NCI-H1092 (cell line): ENCODE results near the gene CACNA1G.

ENCODE experiments used
- DNase-seq: peaks from one replicate; lab custom pipeline; 2025; lab: John Stamatoyannopoulos, UW

The CACNA1G gene

GRCh38 chr17:50533720-50534148, 26.8 kb upstream of the CACNA1G start:
- peak; percentile 53 for DNase-seq

- DNase-seq = no peak
Measured at GRCh38 chr17:50534222-50534978, 26.1 kb upstream of the CACNA1G start.

GRCh38 chr17:50534979-50535326, 25.6 kb upstream of the CACNA1G start:
- no peak for DNase-seq

DNA sequence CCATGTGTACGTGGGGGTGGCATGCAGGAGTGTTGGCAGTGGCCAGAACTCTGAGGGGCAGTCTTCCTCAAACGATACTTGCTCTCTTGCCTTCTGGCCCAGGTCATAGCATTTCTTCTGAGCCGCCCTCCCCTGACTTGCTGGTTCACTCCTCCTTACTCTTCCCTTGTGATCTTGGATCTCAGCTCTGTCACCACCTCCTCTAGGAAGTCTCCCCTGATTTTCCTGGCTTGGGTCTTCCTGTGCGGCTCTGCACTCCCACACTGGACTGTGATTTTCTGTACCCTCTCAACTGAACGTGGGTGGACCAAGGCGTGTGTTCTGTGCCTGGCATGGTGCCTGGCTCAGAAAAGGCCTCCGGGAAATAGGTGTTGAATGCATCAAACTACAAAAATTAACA, 25.1 kb upstream of the CACNA1G start:
- no peak for DNase-seq

DNA sequence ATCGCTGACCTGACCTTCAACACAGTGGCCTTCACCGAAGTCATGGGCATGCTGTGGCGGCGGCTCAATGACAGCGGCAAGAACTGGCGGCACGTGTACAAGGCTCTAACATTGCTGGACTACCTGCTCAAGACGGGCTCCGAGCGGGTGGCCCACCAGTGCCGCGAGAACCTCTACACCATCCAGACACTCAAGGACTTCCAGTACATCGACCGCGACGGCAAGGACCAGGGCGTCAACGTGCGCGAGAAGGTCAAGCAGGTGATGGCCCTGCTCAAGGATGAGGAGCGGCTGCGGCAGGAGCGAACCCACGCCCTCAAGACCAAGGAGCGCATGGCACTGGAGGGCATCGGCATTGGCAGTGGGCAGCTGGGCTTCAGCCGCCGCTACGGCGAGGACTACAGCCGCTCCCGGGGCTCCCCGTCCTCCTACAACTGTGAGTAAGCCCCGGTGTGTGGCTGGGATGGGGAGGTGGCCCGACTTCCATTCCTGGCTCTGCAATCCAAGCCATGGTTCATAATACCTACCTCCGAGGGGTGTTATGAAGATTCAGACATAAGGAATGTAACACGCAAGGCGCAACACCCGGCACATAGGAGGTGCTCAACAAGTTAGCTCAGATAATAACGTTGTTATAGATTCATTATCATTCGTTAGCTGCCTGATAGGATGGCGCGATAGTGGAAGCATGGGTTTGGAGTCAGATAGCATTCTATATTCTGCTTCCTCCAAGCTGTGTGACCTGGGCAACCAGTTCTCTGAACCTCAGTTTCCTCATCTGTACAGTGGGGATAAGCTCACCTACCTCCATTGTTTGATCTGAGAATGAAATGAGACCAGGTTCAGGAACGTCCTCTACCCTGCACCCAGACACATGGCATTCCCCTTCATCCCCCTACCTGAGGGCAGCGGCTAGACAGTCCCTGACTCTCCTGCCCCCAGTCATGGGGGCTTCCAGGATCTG, 23.6 kb upstream of the CACNA1G start:
- DNase-seq = no peak

DNA sequence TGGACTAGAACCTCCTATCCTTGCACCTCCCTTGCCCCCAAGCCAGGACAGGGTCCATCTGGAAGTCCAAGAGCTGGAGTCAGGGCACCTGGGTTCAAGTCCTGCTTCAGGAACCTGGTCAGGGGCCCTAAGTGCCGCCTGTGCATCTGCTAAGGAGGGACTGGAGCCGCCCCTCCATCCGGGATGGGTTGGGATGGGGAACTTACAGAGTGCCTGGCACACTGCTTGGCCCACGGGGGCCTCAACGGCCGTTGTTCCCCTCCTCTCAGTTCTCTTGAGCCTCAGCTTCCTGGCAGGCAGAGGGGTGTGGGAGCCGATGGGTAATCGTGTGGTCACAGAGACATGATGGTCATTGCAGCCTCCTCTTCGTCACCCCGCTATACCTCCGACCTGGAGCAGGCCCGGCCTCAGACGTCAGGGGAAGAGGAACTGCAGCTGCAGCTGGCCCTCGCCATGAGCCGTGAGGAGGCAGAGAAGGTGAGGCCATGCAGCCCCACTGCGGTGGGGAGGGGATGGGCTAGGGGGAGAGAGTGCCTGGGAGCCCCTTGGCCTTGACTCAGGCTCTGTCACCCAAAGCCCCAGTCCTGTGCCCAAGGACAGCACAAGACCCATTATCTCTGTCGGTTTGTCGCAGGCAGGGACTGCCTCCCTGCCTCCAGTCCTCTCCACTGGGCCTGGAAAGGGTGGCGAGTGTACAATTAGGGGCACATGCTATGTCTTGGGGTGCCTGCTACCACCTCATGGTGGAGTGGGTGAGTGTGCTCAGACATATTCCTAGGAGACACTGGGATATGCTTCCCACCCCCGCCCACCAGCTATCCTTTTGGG, 22.6 kb upstream of the CACNA1G start:
- no peak for DNase-seq

GRCh38 chr17:50538549-50539410, 21.7 kb upstream of the CACNA1G start:
- no peak for DNase-seq

DNA sequence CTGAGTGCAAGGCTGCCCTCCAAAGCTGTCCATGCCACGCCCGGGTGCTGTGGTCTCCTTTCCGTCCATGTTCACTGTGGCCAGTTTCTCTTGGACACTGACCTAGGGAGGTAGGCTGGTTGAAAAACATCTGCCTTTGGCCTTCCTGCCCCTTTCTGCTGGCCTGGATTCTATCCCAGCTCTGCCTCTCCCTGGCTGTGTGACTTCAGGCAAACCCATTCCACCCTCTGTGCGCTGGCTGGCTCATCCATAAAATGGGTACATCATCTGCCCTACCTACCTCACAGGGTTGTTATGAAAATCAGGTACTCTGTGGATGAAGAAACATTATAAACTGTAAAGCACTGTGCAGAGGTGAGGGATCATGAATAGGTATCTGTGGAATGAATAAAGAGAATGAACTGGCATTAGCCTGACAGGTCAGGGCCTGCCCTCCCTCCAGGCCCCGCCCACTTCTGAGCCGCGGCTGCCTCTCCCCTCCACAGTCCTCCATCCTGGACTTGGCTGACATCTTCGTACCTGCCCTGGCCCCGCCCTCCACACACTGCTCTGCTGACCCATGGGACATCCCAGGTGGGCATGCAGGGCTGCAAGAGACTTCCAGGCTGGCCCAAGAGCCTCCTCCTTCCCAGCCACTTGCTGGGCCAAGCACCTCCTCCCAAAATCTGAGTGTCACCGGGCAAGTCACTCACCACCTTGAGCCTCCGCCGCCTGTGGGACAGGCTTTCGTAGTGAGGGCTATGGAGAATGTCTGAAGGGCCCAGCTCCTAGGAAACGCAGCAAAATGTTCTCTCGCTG, 20.6 kb upstream of the CACNA1G start:
- no peak for DNase-seq

DNA sequence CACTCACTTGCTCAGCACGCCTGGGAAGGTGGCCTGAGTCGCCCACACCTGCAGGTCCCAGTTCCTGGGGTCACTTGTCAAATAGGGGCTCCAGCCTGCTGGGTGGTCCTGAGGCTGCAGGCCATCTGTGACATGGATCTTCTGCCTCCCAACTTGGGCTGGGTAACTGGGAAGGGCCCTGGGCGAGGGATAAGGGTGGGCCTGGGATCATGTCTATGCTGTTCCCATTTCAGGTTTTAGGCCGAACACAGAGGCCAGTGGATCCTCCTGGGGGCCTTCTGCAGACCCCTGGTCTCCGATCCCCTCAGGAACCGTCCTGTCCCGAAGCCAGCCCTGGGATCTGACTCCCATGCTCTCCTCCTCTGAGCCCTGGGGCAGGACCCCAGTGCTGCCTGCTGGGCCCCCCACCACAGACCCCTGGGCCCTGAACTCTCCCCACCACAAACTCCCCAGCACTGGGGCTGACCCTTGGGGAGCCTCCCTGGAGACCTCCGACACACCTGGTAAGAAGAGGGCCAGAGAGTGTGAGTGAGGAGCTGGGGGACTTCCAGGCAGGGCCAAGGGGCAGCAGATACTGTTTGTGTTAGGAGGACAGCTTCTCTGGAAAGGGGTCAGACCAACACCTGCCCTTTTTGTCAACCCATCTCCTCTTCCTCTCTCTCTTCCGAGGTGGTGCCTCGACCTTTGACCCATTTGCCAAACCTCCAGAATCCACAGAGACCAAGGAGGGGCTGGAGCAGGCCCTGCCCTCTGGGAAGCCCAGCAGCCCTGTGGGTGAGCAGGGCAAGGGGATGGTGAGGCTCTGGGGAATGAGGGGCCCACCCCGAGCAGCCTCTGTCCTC, 19.7 kb upstream of the CACNA1G start:
- no peak for DNase-seq

DNA sequence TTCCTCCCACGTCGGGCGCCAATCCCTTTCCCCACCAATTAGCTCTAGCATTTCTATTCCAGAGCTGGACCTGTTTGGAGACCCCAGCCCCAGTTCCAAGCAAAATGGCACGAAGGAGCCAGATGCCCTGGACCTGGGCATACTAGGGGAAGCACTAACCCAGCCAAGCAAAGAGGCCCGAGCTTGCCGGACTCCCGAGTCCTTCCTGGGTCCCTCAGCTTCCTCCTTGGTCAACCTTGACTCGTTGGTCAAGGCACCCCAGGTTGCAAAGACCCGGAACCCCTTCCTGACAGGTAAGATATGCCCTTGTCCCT, 19.2 kb upstream of the CACNA1G start:
- no peak for DNase-seq

GRCh38 chr17:50541716-50542688, 18.5 kb upstream of the CACNA1G start:
- DNase-seq = peak; percentile 45

- DNase-seq = no peak
Measured at GRCh38 chr17:50542795-50543774, 17.4 kb upstream of the CACNA1G start.

GRCh38 chr17:50544516-50544915, 16.0 kb upstream of the CACNA1G start:
- DNase-seq = no peak

DNA sequence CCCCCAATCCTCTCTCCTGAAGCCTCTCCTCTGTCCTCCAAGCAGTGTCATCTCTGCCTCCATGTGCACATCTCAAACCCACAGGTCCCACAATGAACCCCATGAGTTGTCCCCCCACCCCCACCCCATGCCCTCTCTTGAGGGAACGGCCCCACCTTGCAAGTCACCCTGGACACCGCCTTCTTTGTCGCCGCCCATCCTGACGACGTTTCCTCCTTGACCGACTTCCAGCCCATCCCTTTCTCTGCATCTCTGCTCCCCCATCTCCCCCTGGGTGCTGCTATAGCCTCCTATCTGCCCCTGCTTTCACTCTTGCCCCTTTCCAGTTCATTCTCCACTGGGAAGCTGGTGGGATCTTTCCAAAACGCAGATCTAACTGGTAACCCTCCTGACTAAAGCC, 15.2 kb upstream of the CACNA1G start:
- DNase-seq = no peak

GRCh38 chr17:50546701-50547034, 13.8 kb upstream of the CACNA1G start:
- DNase-seq = no peak

GRCh38 chr17:50547035-50547735, 13.3 kb upstream of the CACNA1G start, which contains the start of gene SPATA20:
Gene SPATA20 (plus strand): TSS chr17:50547174. CDS start chr17:50547209, 35 bp downstream.
- DNase-seq = peak; percentile 70

DNA sequence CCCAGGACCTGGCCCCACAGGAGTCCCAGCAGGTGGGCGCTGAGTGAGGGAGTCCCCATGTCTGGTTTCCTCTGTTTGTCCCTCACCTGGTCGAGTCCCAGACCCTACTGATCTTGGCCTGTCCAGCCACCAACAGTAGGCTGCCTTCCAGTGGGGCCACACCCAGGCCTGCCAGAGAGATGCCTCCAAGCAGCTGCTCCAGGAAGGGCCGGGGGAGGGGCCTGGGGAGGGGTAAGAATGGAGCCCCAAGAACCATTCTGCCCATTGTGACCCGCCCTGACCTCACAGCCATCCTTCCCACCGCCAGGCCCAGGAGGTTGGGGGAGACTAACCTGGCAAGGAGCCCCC, 12.8 kb upstream of the CACNA1G start:
- no peak for DNase-seq
